ENCODE results near the gene LBR.
A peak's percentile ranks its signal among the peaks of the same experiment; 100 is the strongest.
"Not testable (repeated sequence)": the region's sequence is repeated elsewhere in the genome, so short reads cannot be mapped to it uniquely, and the experiment has no call there.

The LBR gene

DNA sequence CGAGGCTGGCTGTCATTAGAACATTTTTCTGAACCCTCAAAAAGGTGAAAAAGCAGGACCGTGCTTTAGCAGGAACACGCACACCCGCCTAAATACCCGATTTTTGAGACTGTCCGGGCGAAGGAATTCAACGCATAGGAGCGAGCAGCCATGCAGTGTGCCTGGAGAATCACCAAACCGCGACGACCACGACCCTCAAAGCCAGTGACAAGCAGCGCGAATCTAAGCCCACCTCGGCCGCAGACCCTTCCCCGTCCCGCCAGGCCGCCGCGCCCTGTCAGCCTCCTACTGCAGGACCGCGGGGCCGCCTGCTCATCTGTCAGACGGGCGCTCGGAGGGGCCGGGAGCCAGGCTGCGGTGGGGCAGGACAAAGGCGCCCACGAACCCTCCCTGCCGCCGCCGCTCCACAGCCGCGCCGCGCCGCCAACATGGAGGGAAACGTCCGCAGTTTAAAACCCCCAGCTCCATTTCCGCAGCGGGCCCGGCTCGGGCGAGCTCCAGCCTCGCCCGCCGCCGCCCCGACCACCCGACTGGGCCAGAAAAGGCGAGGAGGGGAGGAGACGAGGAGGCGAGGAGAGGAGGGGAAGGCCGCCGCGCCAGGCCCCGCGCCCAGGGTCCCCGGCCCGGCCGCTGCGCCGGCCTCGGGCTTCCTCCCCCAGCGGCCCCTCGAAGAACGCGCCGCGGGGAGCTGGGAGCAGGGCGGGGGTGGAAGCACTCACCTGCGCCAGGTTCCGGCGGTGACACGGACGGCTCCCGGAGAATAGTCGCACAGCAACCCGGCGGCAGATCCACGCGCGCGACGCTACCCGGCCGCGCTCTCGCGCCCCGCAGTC is at the start of gene LBR:
Gene LBR (minus strand): TSS at position 804 of the 833 bp plus-strand sequence. CDS start 3,963 bp downstream, outside the sequence.
- peak in 1 of 3 experiments; percentile 77 for DNase-seq

DNA sequence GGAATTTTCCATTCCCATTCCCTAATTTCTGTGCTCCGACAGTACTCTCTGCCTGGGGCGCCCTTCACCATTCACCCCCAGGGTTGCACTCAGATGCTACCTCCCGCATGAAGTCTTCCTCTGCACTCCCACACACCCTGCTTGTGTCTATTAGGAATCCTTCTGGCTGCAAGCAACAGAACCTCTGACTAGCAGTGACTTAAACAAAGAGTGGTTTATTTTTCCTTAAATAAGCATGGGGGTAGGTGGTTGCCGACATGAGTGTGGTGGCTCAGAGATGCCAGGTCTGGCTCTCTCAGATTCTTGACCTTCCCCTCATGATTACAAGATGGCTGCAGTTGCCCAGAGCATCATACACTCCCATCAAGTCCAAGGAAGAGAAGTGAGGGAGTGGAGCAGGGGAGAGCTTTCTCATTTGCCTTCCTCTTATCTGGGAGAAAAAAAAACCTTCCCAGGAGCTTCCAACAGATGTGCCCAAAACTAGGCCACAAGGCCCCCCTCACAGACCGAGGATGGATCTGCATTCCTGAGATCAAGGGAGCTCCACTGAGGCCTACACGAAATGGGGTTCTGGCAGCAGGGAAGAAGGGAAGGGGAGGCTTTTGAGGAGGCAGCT is 49.6 kb upstream of the LBR start:
- no peak for DNase-seq

DNA sequence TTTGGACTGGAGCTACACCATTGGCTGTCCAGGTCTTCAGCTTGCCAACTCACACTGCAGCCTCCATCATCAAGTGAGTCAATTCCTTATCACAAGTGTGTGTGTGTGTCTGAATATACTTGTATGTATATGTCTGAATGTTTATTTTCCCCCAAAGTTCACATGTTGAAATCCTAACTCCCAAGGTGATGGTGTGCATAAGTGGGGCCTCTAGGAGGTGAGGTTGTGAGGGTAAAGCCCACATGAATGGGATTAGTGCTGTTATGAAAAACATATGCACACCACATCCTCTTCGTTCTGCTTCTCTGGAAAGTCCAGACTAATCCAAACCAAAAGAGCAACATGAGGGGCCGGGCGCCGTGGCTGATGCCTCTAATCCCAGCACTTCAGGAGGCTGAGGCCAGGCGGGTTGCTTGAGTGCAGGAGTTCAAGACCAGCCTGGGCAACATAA is 48.7 kb upstream of the LBR start:
- DNase-seq = no peak

DNA sequence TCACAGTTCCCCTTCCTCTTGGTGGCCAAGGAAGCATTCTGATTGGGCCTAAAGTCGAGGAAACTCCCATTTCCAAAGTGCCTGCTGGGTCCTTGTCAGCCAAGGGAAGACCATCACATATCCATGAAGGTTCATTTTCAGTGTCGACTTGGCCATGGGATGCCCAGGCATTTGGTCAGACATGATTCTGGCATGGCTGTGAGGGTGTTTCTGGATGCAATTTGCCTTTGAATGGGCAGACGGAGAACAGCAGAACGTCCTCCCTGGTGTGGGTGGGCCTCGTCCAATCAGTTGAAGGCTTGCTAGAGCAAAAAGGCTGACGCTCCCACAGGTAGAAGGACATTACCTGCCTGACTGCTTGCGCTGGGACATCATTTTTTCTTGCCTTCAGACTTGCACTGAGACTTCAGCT is 48.3 kb upstream of the LBR start:
- DNase-seq = no peak

DNA sequence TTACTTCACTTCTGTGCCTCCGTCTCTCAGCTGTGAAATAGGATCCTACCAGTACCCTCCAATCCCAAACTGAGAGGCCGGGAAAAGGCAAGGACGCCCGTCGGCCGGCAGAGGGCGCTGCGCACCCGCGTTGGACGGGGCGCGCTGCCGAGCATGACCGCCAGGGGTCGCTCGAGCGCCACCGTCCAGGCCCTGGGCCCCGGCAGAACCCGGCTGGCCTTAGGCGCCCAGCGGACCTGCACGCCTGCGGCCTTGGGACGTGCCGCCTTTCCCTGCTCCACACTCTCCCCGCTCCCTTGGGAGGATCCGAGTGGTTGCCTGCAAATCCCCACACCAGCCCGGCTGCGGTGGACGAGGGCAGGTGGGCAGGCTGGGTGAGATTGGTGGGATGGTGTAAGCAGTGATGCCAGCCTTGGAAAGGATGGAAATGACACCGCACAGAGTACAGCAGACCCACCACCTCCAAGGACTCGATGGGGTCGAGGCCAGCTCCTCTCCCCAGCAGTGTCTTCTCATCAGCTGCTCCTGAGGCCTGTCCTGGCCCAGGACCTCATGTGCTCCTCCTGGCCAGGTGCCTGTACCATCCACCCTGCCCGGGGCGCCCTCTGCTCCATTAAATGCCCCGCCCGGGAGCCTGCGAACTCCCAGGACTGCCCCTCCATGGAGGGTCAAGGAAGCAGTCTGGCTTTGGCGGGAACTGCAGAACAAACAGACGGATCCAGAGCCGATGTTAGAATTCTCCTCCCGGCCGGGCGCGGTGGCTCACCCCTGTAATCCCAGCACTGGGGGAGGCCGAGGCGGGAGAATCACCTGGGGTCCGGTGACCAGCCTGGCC is 47.4 kb upstream of the LBR start:
- DNase-seq = peak; percentile 54 to 82 (median 74)

DNA sequence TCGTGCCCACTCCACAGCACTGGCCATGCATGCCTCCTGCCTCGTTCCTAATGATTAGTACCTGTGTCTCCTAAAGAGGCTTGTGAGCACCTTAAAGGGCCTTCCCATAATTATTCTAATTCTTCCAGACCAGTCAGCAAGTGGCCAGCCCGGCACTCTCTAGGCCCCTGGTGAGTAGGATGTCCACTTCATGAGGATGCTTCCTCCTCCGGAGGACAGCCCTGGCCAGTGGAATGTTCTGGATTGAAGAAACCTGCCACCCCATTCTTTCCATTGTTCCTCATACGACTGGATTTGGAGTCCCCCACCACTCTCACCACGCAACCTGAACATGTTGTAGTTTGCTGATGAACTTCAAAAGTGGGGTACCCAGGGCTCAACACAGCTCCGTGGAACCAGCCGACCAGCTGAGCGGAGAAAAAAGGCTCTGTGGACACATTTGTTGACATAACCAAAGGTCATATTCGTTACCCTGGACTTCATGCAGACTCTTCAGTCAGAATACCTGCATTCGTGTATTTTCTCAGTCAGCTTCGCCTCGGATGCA is 46.7 kb upstream of the LBR start:
- DNase-seq = no peak

DNA sequence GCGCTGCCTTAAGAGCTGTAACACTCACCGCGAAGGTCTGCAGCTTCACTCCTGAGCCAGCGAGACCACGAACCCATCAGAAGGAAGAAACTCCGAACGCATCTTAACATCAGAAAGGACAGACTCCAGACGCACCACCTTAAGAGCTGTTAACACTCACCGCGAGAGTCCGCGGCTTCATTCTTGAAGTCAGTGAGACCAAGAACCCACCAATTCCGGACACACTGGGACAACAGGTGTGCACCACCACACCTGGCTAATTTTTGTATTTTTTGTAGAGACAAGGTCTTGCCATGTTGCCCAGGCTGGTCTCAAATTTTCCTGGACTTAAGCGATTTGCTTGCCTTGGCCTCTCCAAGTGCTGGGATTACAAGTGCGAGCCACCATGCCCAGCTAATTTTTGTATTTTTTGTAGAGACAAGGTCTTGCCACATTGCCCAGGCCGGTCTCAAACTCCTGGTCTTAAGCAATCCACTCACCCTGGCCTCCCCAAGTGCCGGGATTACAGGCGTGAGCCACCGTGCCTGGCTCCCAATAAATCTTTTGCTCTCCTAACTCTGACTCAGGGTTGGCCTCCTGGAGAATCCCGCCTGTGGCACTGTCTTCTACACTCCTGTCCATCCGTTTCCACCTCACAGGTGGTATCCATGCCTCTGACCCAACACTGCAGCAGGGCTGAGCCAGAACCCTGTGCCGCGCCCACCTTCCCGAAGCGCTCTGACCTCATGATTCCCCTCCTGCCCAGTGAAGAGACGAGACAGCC is 46.0 kb upstream of the LBR start:
- not testable (repeated sequence) for DNase-seq

DNA sequence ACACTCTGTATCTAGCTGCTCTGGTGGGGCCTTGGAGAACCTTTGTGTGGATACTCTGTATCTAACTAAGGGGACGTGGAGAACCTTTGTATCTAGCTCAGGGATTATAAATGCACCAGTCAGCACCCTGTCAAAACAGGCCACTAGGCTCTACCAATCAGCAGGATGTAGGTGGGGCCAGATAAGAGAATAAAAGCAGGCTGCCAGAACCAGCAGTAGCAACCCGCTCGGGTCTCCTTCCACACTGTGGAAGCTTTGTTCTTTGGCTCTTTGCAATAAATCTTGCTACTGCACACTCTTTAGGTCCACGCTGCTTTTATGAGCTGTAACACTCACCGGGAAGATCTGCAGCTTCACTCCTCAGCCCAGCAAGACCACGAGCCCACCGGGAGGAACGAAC is 45.4 kb upstream of the LBR start:
- not testable (repeated sequence) for DNase-seq

DNA sequence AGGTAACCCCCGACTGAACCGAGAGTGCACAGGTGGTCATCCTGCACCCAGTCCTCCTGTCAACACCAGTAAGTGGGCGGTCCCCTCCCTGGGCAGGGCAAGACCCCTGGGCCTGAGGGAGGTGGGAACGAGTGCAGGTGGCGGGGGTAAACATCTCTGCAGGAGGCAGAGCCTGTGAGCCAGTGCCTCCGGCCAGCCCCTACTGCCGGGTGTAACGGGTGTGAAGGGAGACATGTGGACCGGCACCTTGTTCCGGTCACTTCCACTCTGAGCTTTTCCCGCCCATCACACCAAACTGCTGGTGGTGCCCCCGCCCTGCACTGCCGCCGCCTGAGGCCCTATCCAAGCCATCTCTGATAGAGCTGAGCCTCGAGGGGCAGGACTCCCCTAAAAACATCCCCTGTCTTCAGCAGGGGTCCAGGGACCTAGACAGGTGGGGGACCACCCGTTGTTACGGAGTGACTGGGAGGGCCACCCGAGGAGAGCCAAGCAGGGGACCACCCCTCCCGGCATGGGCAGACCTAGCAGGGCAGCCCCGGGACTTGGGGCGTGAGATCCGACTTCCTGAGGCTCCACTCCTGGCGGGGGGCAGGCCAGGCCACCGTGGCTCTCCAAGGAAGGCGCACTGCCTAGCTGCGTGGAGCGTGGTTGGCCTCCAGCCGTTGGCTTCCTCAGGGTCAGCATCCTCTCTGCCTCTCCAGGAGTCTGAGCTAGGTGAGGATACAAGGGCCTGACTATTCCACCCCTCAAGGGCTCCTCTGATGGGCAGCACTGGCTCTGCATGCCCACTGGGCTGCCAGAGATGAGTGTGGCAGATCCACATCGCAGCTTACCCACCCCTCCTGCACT is 43.8 kb upstream of the LBR start:
- DNase-seq = no peak

DNA sequence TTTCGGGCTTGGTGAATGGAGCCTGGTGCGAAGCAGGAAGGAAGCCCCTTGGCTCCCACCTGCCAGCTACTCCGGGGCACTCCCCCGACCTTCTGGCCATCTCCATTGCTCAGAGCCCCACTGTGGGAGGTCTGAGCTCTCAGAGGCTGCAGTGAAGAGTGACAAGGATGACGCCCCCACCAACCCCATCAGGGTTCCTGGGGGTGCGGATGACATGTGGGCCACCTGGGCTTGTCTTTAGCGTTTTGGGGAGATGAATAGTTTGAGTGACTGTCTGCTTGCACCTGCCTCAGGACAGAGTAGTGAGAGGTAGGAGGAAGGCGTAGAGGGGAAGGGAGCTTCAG is 43.2 kb upstream of the LBR start:
- DNase-seq = no peak

DNA sequence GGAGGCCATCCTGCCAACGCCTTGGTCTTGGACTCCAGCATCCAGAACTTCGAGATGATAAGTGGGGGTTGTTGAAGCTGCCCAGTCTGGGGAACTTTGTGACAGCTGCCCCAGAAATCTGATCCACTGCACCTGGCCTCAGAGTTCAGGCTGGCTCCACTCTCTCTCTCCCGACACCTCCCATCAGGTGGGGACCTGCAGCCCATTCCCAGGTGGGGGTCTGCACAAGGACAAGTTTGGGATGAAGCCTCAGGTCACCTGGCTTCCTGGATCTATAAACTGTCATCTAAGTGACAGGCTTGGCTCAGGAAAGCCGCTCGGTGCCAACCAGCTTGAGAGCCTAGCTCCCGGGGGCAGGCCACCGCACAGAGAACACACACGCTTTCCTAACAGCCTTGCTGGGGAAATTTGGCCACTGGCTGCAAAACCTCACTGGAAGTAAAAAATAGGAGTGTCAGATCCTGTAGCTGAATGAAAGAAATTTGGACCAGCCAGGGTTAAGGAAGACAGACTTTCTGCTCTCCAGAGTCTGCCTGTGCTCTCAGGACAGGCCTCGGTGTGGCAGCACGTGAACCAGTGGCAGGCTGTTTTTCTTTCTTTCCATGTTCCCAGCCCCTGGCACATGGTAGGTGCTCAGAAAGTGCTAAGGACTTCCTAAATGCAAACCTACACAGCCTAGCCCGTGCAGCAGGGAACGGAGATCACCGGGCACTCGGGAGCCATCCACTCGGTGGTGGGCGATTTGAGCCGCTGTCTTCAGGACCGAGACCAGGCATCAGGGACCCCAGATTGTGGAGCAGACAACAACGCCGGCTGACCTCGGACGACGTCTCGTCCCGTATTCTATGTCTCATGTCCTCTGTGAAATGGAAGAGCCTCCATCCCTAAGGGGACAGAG is 42.6 kb upstream of the LBR start:
- DNase-seq = no peak

DNA sequence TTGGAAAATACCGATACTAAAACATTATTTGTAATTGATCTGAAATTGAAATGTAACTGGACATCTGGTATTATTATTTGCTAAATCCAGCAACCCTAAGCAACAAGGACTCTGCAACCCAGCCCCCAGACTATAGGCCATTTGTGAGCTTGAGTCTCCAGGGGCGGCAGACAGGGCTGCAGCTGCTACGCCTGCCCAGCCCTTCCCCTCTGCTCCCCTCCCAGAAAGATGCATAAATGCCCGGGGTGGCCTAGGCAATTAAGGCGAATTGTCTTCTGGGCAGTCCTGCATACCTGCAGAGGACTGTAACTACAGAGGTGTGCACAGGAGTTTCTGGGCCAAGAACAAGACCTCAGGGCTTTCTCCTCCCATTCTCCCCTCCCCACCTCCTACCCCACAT is 41.2 kb upstream of the LBR start:
- DNase-seq = no peak

DNA sequence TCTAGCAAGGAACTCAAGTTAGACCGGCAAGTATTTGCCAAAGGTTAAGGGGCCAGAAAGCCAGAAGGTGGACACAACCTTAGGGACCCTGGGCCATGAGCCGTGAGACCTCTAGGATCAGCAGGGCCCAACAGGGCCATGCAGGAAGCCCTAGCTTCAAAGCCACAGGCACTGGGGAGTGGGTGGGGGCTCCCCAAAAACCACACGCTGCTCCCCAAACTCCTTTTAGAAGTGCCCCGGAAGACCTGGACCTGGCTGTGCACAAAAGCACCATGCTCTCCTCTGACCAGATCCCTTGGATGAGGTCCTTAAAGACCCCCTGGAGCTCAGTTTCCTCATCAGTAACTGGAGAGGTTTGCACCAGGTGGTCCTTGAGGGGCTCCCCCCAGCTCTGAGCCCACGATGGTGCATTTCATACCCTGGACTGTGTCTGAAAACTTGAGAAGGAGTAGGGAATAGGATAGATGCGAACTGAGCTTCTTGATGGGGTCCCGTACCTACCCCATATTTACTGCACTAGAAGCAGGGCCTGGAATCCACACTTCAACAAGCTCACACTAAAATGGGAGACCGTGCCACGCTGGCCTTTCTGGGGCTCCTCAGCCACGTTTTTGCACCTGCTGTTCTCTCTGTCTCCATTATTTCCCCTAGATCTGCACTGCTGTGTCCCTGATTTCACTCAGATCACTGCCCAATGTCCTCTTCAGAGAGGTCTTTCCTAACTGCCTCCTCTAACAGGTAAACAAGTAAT is 40.6 kb upstream of the LBR start:
- no peak for DNase-seq

DNA sequence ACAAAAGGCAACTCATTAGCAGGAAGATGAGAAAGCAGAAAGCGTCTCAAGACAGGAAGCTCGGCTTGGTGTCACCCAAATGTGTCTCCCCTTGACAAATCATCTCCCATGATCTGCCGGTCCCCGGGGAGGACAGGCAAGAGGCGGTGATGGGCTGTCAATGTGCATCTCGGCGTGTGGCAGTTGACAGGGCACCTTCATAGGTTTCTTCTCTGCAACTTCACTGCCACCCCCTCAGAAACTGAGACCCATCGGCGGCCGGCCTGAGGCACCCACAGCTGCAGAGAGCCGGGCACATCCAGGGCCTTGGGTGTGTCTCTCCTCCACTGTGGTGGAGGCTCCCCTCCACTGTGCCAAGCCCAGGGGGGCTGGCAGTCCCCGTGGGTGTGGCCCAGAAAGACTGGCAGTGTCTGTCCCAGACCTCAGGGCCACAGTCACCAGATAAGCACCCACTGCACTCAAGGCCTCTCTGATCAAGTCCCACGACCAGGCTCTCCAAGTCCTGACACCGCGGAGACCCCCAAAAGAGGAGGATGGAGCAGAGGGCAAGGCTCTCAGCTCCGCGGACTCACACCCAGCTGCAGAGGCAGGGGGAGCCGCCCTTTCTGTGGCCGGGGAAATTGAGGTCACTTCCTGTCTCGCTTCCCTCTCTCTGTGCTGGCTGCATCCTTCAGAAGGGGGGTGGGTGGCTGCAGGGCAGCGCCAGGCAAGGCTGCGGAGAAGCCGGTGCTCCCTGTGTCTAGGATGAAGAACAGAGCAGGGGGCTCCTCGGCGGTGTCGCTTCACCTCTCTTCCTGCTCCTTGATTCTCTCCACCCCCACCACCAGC is 39.6 kb upstream of the LBR start:
- DNase-seq = no peak

DNA sequence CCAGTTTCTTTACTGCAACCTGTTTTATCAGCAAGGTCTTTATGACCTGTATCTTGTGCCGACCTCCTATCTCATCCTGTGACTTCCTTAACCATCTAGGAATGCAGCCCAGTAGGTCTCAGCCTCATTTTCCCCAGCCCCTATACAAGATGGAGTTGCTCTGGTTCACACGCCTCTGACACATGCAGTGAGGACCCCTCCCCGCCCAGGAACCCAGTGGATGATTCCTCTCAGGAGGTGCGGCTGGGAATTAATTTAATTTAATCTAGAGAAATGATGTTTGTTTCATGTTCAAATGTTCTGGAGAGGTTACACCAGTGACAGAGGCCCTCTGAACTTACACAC is 39.0 kb upstream of the LBR start:
- DNase-seq = no peak

DNA sequence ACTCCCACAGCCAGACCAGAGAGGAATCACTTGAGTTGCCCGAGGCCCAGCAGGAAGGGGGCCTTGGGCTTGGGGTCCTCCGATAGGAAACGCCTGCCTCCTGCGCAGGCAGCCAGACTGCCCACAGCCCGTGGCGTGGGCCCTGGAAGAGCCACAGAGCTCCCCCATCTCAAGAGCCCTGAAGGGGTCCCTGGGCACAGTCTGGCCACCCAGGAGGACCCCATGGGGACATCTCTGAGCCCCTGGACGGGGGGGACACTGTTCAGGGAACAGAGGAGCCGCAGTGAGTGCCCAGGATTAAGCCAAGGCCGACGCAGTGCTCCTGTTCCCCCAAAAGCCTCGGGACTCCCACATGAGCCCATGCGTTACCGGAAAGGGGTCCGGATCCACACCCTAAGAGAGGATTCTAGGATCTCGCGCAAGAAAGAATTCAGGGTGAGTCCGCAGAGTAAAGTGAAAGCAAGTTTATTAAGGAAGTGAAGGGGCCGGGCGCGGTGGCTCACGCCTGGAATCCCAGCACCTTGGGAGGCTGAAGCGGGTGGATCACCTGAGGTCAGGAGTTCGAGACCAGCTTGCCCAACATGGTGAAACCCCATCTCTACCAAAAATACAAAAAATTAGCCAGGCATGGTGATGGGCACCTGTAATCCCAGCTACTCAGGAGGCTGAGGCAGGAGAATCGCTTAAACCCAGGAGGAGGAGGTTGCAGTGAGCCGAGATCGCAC is 38.1 kb upstream of the LBR start:
- DNase-seq = no peak

DNA sequence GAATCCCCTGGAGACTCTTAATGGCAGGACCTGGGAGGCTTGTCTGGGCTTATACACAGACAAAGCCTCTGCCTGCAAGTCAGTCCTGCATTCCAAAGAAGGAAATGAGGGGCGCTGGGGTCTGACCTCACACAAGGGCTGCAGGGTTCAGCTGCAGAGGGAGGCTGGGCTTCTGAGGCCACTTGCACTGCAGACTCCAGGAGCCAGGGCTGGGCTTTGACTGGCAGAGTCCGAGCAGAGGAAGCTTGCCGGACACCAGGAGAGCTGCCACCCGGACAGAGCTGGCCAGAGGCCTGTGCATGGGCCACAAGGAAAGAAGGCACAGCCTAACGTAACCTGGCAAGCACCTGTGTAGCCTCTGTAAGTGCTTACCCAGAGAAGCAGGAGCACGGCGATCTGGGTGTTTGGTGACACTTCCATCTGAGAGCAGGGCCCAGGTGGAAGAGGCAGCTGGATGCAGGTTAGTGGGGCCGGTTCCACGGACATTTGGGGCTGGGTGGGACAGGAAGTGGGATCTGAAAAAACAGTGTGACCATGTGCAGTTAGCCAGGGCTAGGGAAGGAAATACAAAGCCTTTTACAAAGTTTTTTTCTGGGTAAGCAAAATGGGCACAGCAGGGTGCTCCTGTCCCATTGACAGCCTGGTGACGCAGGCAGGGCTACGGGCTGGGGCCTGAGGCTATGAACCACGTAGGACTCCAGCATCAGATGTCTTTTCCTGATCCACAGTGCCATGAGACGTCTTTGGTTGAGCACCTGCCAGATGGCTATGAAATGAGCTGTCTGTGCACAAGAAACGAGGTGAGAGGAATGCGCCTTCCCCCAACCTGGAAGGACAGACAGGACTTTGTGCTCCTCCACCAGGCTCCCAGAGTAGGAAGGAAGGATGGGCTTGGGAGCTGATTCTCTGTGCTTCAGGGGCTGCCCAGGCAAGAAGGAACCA is 37.3 kb upstream of the LBR start:
- peak in 1 of 3 experiments; percentile 30 for DNase-seq
